GM11168 (cell line): ENCODE measurements around the gene DHRS7C.
"Not testable (repeated sequence)": the region's sequence is repeated elsewhere in the genome, so short reads cannot be mapped to it uniquely, and the experiment has no call there.

Source experiments
- in situ Hi-C: fragments of 300-500 bp; cut with MboI; formaldehyde crosslinking; loops from one replicate; pipeline ENCODE4 v1.12.0; 2022; ENCODE audit warnings: low sequenced_read_pairs; ENCODE audit not compliant: unreplicated experiment

The DHRS7C gene

GRCh38 chr17:9810100-9810949 lies 18.9 kb upstream of the DHRS7C start:
- in situ Hi-C loops = no loop called here

GRCh38 chr17:9809409-9809808 lies 18.0 kb upstream of the DHRS7C start:
- in situ Hi-C loops = no loop called here

- in situ Hi-C loops = no loop called here
These were observed 15.3 kb upstream of the DHRS7C start for GRCh38 chr17:9806699-9807098.

- in situ Hi-C loops = no loop called here
These were observed 14.4 kb upstream of the DHRS7C start for GRCh38 chr17:9805769-9806168.

GRCh38 chr17:9802697-9803096 lies 11.3 kb upstream of the DHRS7C start:
- in situ Hi-C loops = no loop called here

GRCh38 chr17:9802294-9802693 lies 10.9 kb upstream of the DHRS7C start:
- in situ Hi-C loops = no loop called here

GRCh38 chr17:9801505-9801904 lies 10.1 kb upstream of the DHRS7C start:
- in situ Hi-C loops = no loop called here

- in situ Hi-C loops = no loop called here
These were observed 7.3 kb upstream of the DHRS7C start for GRCh38 chr17:9798724-9799123.

- in situ Hi-C loops = no loop called here
These were observed 6.6 kb upstream of the DHRS7C start for GRCh38 chr17:9798008-9798407.

GRCh38 chr17:9792181-9792840 lies 919 bp upstream of the DHRS7C start:
- in situ Hi-C loops = no loop called here

- in situ Hi-C loops = no loop called here
These were observed 1.1 kb downstream of the DHRS7C start for GRCh38 chr17:9790316-9790715.

- in situ Hi-C loops = no loop called here
These were observed 2.8 kb downstream of the DHRS7C start for GRCh38 chr17:9788601-9789000.

GRCh38 chr17:9784544-9784943 lies 6.8 kb downstream of the DHRS7C start:
- in situ Hi-C loops = no loop called here

- in situ Hi-C loops = not testable (repeated sequence)
These were observed 7.9 kb downstream of the DHRS7C start for GRCh38 chr17:9783465-9783864.

GRCh38 chr17:9783050-9783449 lies 8.3 kb downstream of the DHRS7C start:
- in situ Hi-C loops = no loop called here

- in situ Hi-C loops = no loop called here
These were observed 10.8 kb downstream of the DHRS7C start for GRCh38 chr17:9780552-9780951.

GRCh38 chr17:9776911-9777310 lies 14.5 kb downstream of the DHRS7C start:
- in situ Hi-C loops = no loop called here

GRCh38 chr17:9772658-9773057 lies 18.7 kb downstream of the DHRS7C start:
- in situ Hi-C loops = no loop called here

GRCh38 chr17:9771465-9771864 lies 19.9 kb downstream of the DHRS7C start:
- in situ Hi-C loops = no loop called here

GRCh38 chr17:9769036-9769695 lies 22.2 kb downstream of the DHRS7C start:
- in situ Hi-C loops = no loop called here

- in situ Hi-C loops = no loop called here
These were observed 22.9 kb downstream of the DHRS7C start for GRCh38 chr17:9768381-9768934.
